HL-60 (cell line): Measurements from ENCODE around the gene COMMD2.

Experiments
- DNase-seq, 2 experiments: peaks; one replicate each; pipeline ENCODE4 v3.0.0-alpha.2; 2010 to 2020; ENCODE audit warnings: low read depth in 1 of 2, low spot score in 1 of 2
- H3K27ac ChIP-seq: fragments of 250-450 bp; sonication (Bioruptor Pico); replicated peaks from 2 replicates; pipeline ENCODE4 v1.5.1; 2020; ENCODE audit warnings: mild to moderate bottlenecking, moderate library complexity
- H3K27me3 ChIP-seq: fragments of 250-450 bp; sonication (Bioruptor Pico); 2 replicates; pipeline ENCODE4 v1.5.1; 2021; ENCODE audit warnings: mild to moderate bottlenecking, moderate library complexity; ENCODE audit not compliant: insufficient read depth, poor library complexity, severe bottlenecking
- H3K4me3 ChIP-seq: replicated peaks from 2 replicates; pipeline ENCODE4 v1.5.1; 2011; ENCODE audit warnings: mild to moderate bottlenecking, control low read depth, low read length; ENCODE audit not compliant: insufficient read depth
- GABPA ChIP-seq: IDR thresholded peaks from 2 replicates; pipeline ENCODE4 v1.6.1; 2012; ENCODE audit warnings: low read depth
- SPI1 ChIP-seq: IDR thresholded peaks from 2 replicates; pipeline ENCODE4 v1.6.1; 2012; ENCODE audit warnings: low read depth, mild to moderate bottlenecking, borderline replicate concordance

The COMMD2 gene

GRCh38 chr3:149701206-149701976 is 50.9 kb downstream of the COMMD2 start:
- no peak overlapping the region for H3K4me3 ChIP-seq
- no peaks in the 10 kb centered on the region for H3K27me3 ChIP-seq
- peak in 1 of 2 experiments; percentile 3 for DNase-seq
- no peak overlapping the region for H3K27ac ChIP-seq
- TF ChIP-seq SPI1 (peak; percentile 38; the same call in 1 of the 2 replicates), GABPA (no peak)
